ENCODE measurements around the gene ZIC1.

ZIC1 gene

DNA sequence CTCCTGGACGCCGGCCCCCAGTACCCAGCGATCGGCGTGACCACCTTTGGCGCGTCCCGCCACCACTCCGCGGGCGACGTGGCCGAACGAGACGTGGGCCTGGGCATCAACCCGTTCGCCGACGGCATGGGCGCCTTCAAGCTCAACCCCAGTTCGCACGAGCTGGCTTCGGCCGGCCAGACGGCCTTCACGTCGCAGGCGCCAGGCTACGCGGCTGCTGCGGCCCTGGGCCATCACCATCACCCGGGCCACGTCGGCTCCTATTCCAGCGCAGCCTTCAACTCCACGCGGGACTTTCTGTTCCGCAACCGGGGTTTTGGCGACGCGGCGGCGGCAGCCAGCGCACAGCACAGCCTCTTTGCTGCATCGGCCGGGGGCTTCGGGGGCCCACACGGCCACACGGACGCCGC is 956 bp downstream of the ZIC1 start:
- DNase-seq (ENCODE audit: low spot score) = no peak

GRCh38 chr3:147410526-147411237 is 1.5 kb downstream of the ZIC1 start:
- no peak for DNase-seq (ENCODE audit: low spot score)

DNA sequence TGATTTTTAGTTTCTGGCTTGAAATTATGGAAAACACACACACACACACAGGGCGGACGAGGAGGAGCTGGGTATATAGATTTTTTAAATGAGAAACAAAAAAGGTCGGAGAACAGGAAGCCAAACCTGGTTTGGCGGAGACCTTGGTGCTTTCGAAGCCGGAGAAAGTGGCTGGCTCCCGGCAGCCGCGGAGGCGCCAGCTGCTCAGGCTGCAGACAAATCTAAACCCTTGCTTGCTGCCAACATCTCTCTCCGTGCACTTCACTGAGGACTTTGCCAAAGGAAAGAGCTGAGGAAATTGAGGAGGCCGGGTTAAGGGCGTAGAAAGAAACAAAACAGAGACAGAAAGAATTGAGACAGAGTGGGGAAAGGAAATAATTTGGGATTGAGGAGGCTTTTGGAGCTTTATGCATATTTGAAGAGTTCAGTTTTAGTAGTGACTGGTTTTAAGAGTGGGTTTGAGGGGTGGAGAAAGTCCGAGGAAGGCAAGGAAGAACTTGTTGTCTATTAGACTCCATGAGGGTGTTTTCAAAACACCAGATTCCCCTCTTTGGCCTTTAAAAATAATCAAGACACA is 2.2 kb downstream of the ZIC1 start:
- DNase-seq (ENCODE audit: low spot score) = no peak

DNA sequence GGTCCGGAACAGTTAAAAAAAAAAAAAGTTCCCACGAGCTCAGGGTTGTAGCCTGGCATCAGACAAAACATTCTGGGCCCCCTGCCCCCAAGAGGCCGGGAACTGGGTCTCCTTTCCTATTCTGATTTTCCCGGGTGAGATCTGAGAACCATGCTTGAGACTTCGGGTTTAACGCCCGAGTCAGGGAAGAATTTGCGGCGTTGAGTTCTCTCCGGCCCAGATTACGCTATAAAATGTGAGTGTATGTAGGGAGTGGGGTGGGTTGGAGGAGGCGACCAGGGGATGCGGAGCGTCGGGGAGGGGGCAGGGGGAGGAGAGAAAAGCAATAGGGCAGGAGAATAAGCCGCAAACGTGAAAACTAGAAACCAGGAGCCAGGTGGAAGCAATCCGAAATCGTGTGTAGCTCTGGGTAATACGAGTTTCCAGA is 2.7 kb downstream of the ZIC1 start:
- DNase-seq (ENCODE audit: low spot score) = no peak

GRCh38 chr3:147412261-147412916 is 3.2 kb downstream of the ZIC1 start:
- no peak for DNase-seq (ENCODE audit: low spot score)

- DNase-seq (ENCODE audit: low spot score) = no peak
Observed at GRCh38 chr3:147412917-147413685, 3.9 kb downstream of the ZIC1 start.

DNA sequence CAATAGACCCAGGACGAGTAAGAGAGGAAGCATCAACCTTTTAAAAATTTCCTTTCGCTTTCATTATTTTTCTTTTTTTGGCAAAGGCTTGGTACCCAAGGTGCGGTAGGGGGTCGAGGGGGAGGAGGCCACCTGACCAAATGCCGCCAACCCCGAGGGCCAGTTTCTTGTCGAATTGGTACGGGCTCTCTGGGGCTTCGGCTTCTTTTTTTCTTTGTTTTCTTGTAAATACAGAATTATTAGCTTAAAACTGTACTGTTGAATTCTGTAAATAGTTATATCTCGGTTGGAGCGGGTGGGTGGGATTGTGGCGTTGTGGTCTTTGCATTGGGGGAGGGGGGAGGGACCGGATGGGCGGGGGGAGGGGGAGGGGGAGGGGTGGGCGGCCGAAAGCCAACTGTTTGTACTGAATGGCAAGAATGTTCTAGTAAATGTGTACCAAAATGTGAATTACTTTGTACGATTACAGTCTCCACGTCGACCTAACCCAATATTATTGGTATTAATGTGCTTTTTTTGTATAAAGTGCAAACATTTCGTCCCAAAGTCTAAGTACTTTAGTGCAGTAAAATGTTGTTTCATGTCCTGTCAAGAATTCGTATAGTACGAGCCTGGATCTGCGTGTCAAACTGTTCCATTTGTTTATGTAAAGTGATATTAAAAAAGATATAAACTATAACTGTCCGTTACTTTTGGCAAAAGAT is 4.7 kb downstream of the ZIC1 start:
- DNase-seq (ENCODE audit: low spot score) = no peak

DNA sequence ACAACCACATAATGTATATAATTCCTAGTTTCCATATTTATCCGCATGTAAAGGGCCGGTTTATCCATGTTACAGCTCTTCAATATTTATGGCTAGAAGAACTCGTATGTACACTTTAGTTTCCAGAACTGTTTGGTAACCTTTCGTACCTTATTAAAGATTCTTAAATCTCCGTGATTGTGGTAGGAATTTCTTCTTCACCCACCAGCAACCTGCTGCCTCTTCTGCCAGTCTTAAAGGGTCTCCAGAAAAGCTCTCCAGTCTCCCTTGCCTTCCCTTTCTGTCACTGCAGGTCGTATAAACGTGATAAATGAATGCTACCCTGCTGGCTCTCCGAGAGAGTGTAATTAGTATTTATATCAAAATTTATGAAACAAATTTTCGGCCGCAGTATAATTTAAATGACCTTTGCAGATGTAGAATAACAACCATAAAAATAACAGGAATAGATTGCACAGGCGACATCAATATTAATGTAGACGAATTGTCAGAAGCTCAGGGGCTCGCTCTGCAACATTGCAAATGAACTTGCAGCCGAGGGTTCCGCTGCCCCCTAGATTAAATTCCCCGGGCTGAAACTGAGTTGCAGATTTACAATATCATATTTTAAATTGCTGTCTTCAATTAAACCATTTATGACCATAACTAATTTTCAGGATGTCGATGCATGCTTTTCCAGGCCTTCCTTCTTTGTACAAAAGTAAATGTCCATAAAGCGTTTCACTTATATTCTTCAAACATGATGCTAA is 5.4 kb downstream of the ZIC1 start:
- DNase-seq (ENCODE audit: low spot score) = no peak

- DNase-seq (ENCODE audit: low spot score) = no peak
Observed at GRCh38 chr3:147415286-147415685, 6.1 kb downstream of the ZIC1 start.

DNA sequence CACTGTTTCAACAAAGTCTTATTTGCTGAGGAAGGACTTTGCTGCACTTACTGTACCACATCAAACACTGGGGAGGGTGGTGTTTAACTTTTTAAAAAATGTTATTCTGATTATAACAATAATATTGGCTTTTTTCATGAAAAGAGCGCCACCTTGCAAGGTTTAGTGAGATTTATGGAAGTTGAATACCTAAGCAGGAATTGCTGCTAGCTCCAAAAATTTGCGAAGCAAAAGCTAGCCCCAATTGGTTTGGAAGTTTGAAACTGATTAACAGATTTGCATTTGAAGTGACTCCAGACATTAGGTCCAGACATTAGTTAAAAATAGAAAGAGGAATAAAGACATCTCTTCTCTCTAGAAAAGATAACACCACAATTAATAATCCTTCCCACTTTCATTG is 6.7 kb downstream of the ZIC1 start:
- no peak for DNase-seq (ENCODE audit: low spot score)

- no peak for DNase-seq (ENCODE audit: low spot score)
Observed at GRCh38 chr3:147416931-147417330, 7.8 kb downstream of the ZIC1 start.

DNA sequence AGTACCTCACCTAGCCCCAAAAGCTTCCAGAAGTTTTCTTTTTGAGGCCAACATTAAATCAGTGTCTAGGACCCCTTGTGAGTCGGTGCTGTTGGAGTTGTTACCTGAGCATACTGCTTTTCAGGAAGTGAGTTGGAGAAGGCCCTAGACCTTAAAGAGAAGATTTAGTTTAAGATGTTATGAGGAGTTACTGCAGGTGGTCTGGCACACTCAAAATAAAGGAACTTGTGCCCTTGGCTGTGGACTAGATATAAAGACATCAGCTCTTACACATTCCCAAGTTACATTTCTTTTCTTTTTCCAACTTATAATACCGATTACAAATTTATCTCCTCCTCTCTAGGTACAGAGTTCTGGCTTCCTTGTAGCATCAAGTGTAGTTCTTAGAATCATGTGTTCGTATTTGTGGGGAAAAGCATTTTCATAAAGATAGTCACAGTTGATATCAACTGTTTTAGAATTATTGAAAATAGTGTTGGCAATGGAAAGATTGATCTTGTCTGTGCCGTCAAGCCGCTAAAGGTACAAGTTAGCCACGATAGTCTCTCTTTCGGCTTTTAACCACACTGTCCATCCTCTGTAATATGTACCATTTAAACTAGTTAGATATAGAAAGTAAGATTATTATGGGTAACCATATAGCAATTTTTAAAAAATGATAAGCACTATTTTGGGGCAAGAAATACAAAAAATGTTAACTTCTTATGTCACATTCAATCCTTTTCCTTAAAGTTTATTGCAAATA is 8.6 kb downstream of the ZIC1 start:
- no peak for DNase-seq (ENCODE audit: low spot score)

DNA sequence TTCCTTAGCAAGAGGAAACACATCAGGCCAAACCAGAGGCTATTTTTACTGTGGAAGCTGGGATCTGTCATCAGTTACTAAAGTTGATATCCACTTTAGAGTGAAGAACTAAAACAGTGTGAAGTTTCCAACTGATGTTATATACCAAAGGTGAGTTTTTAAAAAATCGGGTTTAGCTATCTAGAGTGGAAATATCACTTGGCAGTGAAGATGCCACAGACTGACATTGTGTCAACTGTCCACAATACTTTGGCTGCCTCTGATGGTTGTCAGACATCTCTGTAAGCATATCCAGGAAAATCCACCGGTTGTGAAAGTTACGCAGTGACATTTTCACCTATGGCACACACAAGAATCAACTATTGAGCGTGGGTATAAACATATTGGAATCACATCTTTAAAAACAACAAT is 9.2 kb downstream of the ZIC1 start:
- DNase-seq (ENCODE audit: low spot score) = no peak

DNA sequence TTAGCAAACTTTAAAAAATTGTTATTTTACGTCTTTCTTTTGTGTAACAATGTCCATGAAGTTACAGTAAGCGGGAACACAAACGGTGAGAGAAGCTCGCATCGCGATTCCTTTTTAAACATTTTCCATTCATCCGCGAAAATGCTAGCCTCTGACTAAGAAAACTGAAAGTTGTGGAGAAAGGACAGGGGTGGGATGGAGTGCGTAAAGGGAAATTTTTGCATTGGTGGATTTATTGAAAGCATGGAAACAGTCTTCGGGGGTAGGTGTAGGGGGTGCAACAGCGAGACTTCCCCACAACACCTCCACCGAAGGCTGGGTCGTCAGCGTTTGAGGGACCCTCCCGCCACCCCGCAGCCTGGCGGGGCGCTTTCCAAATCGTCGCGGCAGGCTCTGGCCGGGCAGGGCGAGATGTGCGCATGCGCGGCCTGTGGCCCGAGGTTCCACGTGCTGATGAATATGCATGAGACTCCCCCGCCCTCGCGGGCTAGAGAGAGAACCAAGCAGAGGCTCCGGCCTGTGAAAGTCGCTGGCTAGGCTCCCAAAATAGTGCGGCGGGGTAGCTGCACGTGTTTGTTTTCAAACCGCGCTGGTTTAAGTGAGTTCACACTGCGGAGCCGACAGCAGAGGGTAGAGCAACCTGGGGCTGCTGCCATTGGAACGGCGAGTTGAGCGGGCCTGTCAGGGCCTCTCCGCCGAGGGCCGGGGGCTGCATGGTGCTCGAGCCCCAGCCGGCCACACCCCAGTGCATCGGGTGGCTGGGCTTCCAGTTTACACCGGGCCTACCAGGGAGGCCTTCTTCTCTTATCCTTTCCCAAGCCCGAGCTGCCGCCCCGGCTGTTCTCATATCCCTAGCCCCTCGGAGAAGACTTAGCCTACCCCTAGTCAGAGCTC is 9.9 kb downstream of the ZIC1 start:
- DNase-seq (ENCODE audit: low spot score) = peak; percentile 54

- no peak for DNase-seq (ENCODE audit: low spot score)
Observed at GRCh38 chr3:147419781-147420224, 10.6 kb downstream of the ZIC1 start.

GRCh38 chr3:147420353-147421183 is 11.4 kb downstream of the ZIC1 start:
- DNase-seq (ENCODE audit: low spot score) = no peak

GRCh38 chr3:147421184-147421912 is 12.2 kb downstream of the ZIC1 start:
- DNase-seq (ENCODE audit: low spot score) = no peak

DNA sequence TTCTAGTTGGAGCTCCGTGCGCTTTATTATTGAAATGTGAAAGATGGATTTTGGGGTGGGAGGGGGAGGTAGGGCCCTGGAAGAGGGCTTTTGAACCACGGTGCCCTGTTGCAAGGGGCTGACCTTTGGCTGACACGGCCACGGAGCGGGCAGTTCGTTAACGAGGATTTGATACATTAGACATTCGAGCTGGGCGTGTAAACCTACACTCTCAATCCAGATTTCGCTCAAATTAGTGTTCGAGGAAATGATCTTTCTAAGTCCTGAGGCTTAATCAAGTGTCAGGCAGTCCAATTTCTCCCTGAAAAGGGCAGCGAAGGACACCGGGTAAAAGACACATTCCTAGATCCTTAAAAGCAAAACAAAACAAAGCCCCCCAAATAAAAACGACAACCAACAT is 13.0 kb downstream of the ZIC1 start:
- no peak for DNase-seq (ENCODE audit: low spot score)

Measured in germinal center (tissue), 1 donor.